ENCODE measurements around the gene CENPT.

CENPT gene
- long read RNA-seq, transcript CENPT-233 (10 exons, 2,957 nt): minor isoform, 10 of 265 reads
- long read RNA-seq, transcript CENPT-218 (12 exons, 2,133 nt): major isoform, 84 of 265 reads
- long read RNA-seq, partial matches to known transcripts: 84 of 265 reads
- long read RNA-seq, other reads (novel, unspliced or antisense): 86 of 265 reads

- peak within 1 kb of the TSS; percentile 99 for H3K4me3 ChIP-seq (replicated peaks; ENCODE audit: insufficient read depth, low read length)
- peak within 1 kb of the TSS; percentile 90 for H3K27ac ChIP-seq (replicated peaks)
- H3K27me3 ChIP-seq (ENCODE audit: insufficient read depth, poor library complexity, severe bottlenecking): no peaks in the 10 kb centered on the region
- no peak for TF ChIP-seq CTCF (IDR thresholded peaks at IDR 0.05; ENCODE audit: insufficient read depth, low read length)
- no peak for TF ChIP-seq GABPA (IDR thresholded peaks at IDR 0.05; ENCODE audit: low read depth)
- no peak for TF ChIP-seq POLR2AphosphoS5 (IDR thresholded peaks at IDR 0.05; ENCODE audit: low read depth)
- no peak for TF ChIP-seq REST (IDR thresholded peaks at IDR 0.05; ENCODE audit: insufficient replicate concordance, low read depth)
- TF ChIP-seq SPI1 (IDR thresholded peaks at IDR 0.05; ENCODE audit: borderline replicate concordance, low read depth): no peak
- DNase-seq (ENCODE audit: low read depth in 1 of 2, low spot score in 1 of 2): peak in 1 of 2 experiments; percentile 9
These were observed at the start of gene CENPT for GRCh38 chr16:67847064-67847861. Gene CENPT (minus strand): TSS chr16:67847693. CDS start chr16:67833859, 13,834 bp downstream.

GRCh38 chr16:67897231-67897630 is 49.7 kb upstream of the CENPT start:
- H3K27me3 ChIP-seq (ENCODE audit: insufficient read depth, poor library complexity, severe bottlenecking): no peaks in the 10 kb centered on the region
- no peak overlapping the region for H3K4me3 ChIP-seq (replicated peaks; ENCODE audit: insufficient read depth, low read length)
- H3K27ac ChIP-seq (replicated peaks): no peak overlapping the region
- TF ChIP-seq POLR2AphosphoS5 (IDR thresholded peaks at IDR 0.05; ENCODE audit: low read depth) (no peak), GABPA (IDR thresholded peaks at IDR 0.05; ENCODE audit: low read depth) (no peak), REST (IDR thresholded peaks at IDR 0.05; ENCODE audit: insufficient replicate concordance, low read depth) (no peak), SPI1 (IDR thresholded peaks at IDR 0.05; ENCODE audit: borderline replicate concordance, low read depth) (no peak), CTCF (IDR thresholded peaks at IDR 0.05; ENCODE audit: insufficient read depth, low read length) (no peak)
- DNase-seq (ENCODE audit: low read depth in 1 of 2, low spot score in 1 of 2): no peak

- TF ChIP-seq POLR2AphosphoS5 (IDR thresholded peaks at IDR 0.05; ENCODE audit: low read depth) (0 out of 2 replicates have a peak, but pooled peaks have one; percentile 2), REST (IDR thresholded peaks at IDR 0.05; ENCODE audit: insufficient replicate concordance, low read depth) (no peak)
- peak overlapping the region; percentile 72 for H3K4me3 ChIP-seq (replicated peaks; ENCODE audit: insufficient read depth, low read length)
- peak overlapping the region; percentile 77 for H3K27ac ChIP-seq (replicated peaks)
- H3K27me3 ChIP-seq (ENCODE audit: insufficient read depth, poor library complexity, severe bottlenecking): no peaks in the 10 kb centered on the region
- peak in 1 of 2 experiments; percentile 35 for DNase-seq (ENCODE audit: low read depth in 1 of 2, low spot score in 1 of 2)
These were observed 46.4 kb upstream of the CENPT start for GRCh38 chr16:67893743-67894399.

Measured in HL-60 (cell line).